ENCODE data around the gene MAP2K1. TPM values are rescaled to one million over a fixed set of nuclear protein-coding genes. Genes with fewer than 3 reads are reported as not detected.

MAP2K1 gene
- total and polyA plus RNA-seq, 8 donors = 46.3 to 60.4 (median 52.8) TPM

GRCh38 chr15:66402761-66403284 lies 16.1 kb downstream of the MAP2K1 start:
- H3K4me3 ChIP-seq = no peak overlapping the region
- no peak for DNase-seq
- peaks cover 0 to 6% of the 10 kb centered on the region in 2 donors for H3K36me3 ChIP-seq
- peaks cover 12 to 86% of the 10 kb centered on the region in 2 donors for H3K4me1 ChIP-seq
- H3K9me3 ChIP-seq = no peaks in the 10 kb centered on the region
- H3K27me3 ChIP-seq = no peaks in the 10 kb centered on the region
- intact Hi-C loops (cut with DNase I) = no loop called here
- ATAC-seq = no peak
- TF ChIP-seq, protein P1, sequence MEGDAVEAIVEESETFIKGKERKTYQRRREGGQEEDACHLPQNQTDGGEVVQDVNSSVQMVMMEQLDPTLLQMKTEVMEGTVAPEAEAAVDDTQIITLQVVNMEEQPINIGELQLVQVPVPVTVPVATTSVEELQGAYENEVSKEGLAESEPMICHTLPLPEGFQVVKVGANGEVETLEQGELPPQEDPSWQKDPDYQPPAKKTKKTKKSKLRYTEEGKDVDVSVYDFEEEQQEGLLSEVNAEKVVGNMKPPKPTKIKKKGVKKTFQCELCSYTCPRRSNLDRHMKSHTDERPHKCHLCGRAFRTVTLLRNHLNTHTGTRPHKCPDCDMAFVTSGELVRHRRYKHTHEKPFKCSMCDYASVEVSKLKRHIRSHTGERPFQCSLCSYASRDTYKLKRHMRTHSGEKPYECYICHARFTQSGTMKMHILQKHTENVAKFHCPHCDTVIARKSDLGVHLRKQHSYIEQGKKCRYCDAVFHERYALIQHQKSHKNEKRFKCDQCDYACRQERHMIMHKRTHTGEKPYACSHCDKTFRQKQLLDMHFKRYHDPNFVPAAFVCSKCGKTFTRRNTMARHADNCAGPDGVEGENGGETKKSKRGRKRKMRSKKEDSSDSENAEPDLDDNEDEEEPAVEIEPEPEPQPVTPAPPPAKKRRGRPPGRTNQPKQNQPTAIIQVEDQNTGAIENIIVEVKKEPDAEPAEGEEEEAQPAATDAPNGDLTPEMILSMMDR (IDR thresholded peaks at IDR 0.05) = no peak
- H3K27ac ChIP-seq = peak overlapping the region; percentile 65 to 67

DNA sequence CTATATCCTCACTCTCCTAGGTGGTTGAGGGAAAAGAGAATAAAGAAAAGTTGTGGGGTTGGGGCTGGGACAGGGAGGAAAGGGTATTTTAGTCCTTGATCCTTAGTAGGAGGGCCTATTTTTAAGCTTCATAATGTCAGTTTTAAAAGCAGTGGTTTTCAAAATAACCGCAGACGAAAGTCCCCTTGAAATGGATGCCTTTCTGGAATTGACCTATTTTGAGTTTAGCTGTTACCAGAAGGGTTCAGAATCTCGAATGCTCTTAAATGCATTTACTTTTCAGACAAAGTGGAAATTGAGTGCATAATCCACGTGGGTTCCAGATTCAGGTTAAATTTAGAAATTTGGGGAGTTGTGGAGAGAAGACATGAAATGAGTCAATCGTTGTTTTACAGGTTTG lies 16.6 kb downstream of the MAP2K1 start:
- Histone ChIP-seq H3K36me3 (peaks cover 0 to 6% of the 10 kb centered on the region in 2 donors), H3K4me3 (no peak overlapping the region), H3K9me3 (no peaks in the 10 kb centered on the region), H3K27me3 (no peaks in the 10 kb centered on the region), H3K4me1 (peaks cover 12 to 91% of the 10 kb centered on the region in 2 donors), H3K27ac (peak overlapping the region; percentile 65 to 67)
- TF ChIP-seq, protein P1 (IDR thresholded peaks at IDR 0.05) = no peak
- intact Hi-C loops (cut with DNase I) = no loop called here
- peak; percentile 40 for ATAC-seq
- no peak for DNase-seq

GRCh38 chr15:66404122-66404521 lies 17.4 kb downstream of the MAP2K1 start:
- no peak overlapping the region for H3K4me3 ChIP-seq
- H3K9me3 ChIP-seq = no peaks in the 10 kb centered on the region
- H3K4me1 ChIP-seq = peaks cover 12 to 99% of the 10 kb centered on the region in 2 donors
- H3K36me3 ChIP-seq = peaks cover 0 to 6% of the 10 kb centered on the region in 2 donors
- DNase-seq (no peak), ATAC-seq (peak; percentile 67)
- TF ChIP-seq, protein P1 (IDR thresholded peaks at IDR 0.05) = no peak
- intact Hi-C loops (cut with DNase I) = no loop called here
- H3K27ac ChIP-seq = peak overlapping the region; percentile 65 to 67
- no peaks in the 10 kb centered on the region for H3K27me3 ChIP-seq

GRCh38 chr15:66404532-66404931 lies 17.8 kb downstream of the MAP2K1 start:
- intact Hi-C loops (cut with DNase I) = no loop called here
- Histone ChIP-seq H3K27ac (peak overlapping the region; percentile 65 to 67), H3K36me3 (peaks cover 0 to 2% of the 10 kb centered on the region in 2 donors), H3K4me3 (no peak overlapping the region), H3K9me3 (no peaks in the 10 kb centered on the region), H3K4me1 (peaks cover 12 to 100% of the 10 kb centered on the region in 2 donors), H3K27me3 (no peaks in the 10 kb centered on the region)
- DNase-seq = no peak
- peak; percentile 67 for ATAC-seq
- TF ChIP-seq, protein P1 (IDR thresholded peaks at IDR 0.05) = peak in 1 of 2 donors; percentile 43

DNA sequence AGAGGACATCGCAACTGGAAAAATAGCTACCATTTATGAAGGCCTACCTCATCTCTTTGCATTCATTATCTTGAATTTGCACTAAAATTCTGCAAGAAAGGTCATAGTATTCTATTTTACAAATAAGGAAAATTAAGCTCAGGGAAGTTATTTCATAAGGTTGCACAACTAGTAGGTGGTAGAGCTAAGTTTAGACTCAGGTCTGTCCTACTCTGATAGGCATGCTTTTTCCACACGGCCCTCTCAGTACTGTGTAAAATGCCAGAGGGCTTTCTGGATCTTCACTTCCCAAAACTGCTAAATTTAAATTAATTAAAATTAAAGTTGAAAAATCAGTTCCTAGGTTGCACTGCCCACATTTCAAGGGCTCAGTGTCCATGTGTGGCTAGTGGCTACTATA lies 18.3 kb downstream of the MAP2K1 start:
- peaks cover 16 to 100% of the 10 kb centered on the region in 2 donors for H3K4me1 ChIP-seq
- no peaks in the 10 kb centered on the region for H3K36me3 ChIP-seq
- intact Hi-C loops (cut with DNase I) = no loop called here
- DNase-seq (no peak), ATAC-seq (peak; percentile 54)
- TF ChIP-seq, protein P1 (IDR thresholded peaks at IDR 0.05) = no peak
- no peak overlapping the region for H3K4me3 ChIP-seq
- H3K27me3 ChIP-seq = no peaks in the 10 kb centered on the region
- H3K9me3 ChIP-seq = no peaks in the 10 kb centered on the region
- peak overlapping the region; percentile 65 to 67 for H3K27ac ChIP-seq

All from left lung (tissue), 10 donors.